ENCODE measurements around the gene RPL29.

DNA sequence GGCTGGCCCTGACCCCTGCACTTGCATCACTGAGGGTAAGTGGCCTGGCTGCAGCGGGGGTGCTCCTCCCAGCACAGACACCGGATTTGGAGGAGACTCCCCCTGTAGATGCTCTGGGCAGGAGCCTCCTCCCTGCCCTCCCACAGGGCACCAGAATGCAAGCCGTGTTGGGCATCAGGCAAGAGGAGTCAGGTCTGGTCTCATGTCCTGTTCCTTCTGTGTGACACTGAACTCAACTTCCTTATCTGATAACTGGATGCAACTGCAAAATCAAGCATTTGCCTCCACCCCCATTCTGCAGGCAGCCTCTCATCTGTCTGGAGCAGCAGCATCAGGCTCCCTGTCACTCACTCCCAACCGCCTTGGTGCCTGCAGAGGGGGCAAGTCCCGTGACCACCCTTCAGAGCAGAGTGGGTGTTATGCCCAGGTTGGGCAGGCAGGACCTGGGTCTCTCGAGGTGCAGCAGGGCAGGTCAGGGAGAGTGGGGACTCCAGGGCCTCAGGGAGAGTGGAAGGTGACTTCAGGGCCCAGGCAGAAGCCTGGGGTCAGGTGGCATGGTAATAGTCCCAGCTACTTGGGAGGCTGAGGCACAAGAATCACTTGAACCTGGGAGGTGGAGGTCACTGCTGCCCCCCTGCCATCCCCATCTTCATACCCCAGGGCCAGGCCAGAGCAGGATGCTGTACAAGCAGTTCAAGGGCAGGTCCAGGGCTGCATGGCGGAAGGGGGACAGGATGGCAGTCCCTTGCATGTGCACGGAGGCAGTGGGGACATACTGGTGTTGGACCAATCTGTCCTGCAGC lies 10.5 kb upstream of the RPL29 start:
- TF ChIP-seq TAF1 (IDR thresholded peaks at IDR 0.05; ENCODE audit: borderline replicate concordance, low read depth, low read length) (no peak), POLR2AphosphoS5 (IDR thresholded peaks at IDR 0.05; ENCODE audit: low read depth, low read length) (no peak)

Data from GM12892 (cell line).